ENCODE measurements around the gene GNAZ.
A peak's percentile ranks its signal among the peaks of the same experiment; 100 is the strongest.
"Not testable (repeated sequence)": the region's sequence is repeated elsewhere in the genome, so short reads cannot be mapped to it uniquely, and the experiment has no call there.

The GNAZ gene

GRCh38 chr22:23122216-23122957, 52.1 kb downstream of the GNAZ start:
- no peak for DNase-seq

DNA sequence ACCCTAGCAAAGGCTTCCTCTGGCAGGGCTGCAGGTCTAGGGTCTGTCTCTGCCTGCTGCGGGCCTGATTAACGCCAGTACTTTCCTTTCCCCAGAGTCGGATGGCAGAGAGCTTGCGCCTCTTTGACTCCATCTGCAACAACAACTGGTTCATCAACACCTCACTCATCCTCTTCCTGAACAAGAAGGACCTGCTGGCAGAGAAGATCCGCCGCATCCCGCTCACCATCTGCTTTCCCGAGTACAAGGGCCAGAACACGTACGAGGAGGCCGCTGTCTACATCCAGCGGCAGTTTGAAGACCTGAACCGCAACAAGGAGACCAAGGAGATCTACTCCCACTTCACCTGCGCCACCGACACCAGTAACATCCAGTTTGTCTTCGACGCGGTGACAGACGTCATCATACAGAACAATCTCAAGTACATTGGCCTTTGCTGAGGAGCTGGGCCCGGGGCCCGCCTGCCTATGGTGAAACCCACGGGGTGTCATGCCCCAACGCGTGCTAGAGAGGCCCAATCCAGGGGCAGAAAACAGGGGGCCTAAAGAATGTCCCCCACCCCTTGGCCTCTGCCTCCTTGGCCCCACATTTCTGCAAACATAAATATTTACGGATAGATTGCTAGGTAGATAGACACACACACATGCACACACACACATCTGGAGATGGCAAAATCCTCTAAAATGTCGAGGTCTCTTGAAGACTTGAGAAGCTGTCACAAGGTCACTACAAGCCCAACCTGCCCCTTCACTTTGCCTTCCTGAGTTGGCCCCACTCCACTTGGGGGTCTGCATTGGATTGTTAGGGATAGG, 52.9 kb downstream of the GNAZ start:
- DNase-seq = no peak

GRCh38 chr22:23123804-23124254, 53.5 kb downstream of the GNAZ start:
- DNase-seq = no peak

- DNase-seq = no peak
These were observed 54.5 kb downstream of the GNAZ start for GRCh38 chr22:23124611-23125511.

- no peak for DNase-seq
These were observed 55.3 kb downstream of the GNAZ start for GRCh38 chr22:23125512-23126103.

GRCh38 chr22:23126165-23127054, 56.1 kb downstream of the GNAZ start:
- no peak for DNase-seq

DNA sequence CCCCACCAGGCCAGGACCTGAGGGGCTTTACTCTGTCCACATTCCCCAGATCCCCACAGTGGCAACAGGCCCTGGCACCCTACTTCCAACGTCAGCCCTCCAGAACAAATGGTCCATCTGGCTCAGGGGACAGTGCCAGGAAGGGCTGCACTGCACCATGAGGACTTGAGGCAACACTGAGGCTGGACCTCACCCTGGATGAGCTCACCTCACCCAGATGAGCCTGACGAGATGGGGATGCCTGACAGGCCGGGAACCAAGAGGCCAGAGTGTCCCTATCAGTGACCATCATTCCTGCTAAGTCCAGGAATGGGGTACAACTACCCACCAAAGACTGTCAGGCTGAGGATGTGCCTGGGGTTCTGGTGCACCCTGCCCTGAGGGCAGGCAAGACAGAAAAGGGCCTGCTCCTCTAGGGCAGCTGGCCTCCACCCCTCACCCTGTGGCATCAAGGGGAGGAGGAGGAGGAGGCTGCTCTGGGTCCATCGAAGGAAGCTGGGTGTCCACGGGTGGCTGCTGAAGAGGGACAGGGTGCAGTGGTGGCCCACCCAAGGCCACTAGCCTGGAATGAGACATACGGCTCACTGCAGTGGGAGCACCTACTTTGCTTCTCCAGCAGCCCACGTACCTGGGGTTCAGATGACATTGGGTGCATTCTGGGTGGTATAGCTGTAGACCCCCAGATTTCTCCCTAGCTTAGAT, 56.9 kb downstream of the GNAZ start:
- no peak for DNase-seq

- no peak for DNase-seq
These were observed 57.5 kb downstream of the GNAZ start for GRCh38 chr22:23127788-23128187.

GRCh38 chr22:23128269-23129108, 58.2 kb downstream of the GNAZ start:
- DNase-seq = peak; percentile 58

DNA sequence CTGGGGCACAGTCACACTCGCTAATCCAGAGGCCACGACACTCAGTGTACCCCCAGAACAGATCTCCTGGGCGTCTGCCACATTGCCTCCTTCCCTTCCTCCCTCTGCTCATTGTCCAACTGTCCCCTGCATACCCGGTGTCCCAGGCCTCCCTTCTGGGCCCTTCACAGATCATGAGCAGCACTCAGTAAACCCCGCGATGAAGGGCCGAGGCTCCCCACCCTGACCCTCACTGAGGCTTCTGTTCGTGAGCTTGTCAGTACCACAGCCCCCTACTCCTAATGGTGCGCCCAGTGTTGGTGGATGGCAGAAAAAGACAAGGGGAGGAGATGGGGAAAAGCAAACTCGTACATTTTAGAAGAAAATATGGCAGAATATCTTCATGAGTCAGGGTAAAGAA, 58.8 kb downstream of the GNAZ start:
- DNase-seq = no peak

GRCh38 chr22:23130697-23131096, 60.4 kb downstream of the GNAZ start:
- no peak for DNase-seq

DNA sequence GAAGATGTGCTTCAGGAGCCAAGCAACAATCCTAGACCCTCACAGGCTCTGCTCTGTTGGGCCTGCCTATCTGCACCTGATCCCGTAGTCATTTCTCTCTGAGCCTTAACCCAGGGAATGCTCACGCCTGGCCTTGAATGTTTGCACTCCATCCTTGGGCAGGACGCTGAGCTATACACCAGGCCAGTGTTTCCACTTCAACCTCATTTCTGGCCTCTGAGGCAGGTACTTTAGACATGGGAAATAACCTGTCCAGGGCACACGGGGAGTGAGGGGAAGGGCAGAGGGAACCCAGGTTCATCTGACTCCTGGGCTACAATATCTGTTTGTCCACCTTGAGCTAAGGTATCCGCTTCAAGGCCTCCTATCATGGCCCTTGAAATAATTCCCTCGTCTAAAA, 61.6 kb downstream of the GNAZ start:
- DNase-seq = no peak

GRCh38 chr22:23132376-23133091, 62.2 kb downstream of the GNAZ start:
- DNase-seq = no peak

- no peak for DNase-seq
These were observed 63.6 kb downstream of the GNAZ start for GRCh38 chr22:23133922-23134321.

DNA sequence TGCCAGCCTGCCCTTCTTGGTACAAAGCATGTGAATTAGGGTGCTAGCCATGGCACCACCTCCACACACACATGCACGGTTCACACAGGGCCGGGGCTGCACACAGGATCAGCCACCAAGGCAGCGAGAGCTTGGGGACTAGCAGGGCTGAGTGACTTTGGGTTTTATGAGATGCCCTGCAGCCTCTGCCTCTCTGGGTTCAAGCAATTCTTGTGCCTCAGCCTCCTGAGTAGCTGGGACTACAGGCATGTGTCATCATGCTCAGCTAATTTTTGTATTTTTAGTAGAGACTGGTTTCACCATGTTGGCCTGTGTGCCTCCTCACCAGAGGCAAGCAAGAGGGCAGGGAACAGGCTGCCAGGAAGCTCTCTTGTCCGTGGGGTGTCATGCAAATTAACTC, 66.7 kb downstream of the GNAZ start:
- not testable (repeated sequence) for DNase-seq

- no peak for DNase-seq
These were observed 67.1 kb downstream of the GNAZ start for GRCh38 chr22:23137468-23137867.

GRCh38 chr22:23137905-23138561, 67.7 kb downstream of the GNAZ start:
- no peak for DNase-seq

GRCh38 chr22:23138584-23139435, 68.5 kb downstream of the GNAZ start:
- no peak for DNase-seq

All from NCI-H1092 (cell line).